ENCODE data around the gene GAK.

GRCh38 chr4:925771-926500, 6.2 kb downstream of the GAK start:
- TF ChIP-seq CTCF (IDR thresholded peaks at IDR 0.05; ENCODE audit: poor library complexity) (no peak), EZH2 (IDR thresholded peaks at IDR 0.05; ENCODE audit: borderline replicate concordance) (no peak)

All from hepatocyte (in vitro differentiated cells).